A673 (cell line): ENCODE results near the gene RNPS1.

Experiments
- CTCF ChIP-seq: fragments of 300-800, 200-600 bp; sonication (generic); conservative IDR thresholded peaks from 2 replicates; pipeline ENCODE4 v1.5.1; 2017; ENCODE audit warnings: low read depth, mild to moderate bottlenecking, antibody characterized with exemption, low read length, moderate library complexity, mixed read lengths
- EZH2 ChIP-seq: fragments of 200-600 bp; sonication (generic); IDR thresholded peaks from 2 replicates; pipeline ENCODE4 v1.6.1; 2017; ENCODE audit warnings: borderline replicate concordance, low read depth, mild to moderate bottlenecking, mixed read lengths, antibody characterized with exemption, low read length; ENCODE audit not compliant: poor library complexity, severe bottlenecking

DNA sequence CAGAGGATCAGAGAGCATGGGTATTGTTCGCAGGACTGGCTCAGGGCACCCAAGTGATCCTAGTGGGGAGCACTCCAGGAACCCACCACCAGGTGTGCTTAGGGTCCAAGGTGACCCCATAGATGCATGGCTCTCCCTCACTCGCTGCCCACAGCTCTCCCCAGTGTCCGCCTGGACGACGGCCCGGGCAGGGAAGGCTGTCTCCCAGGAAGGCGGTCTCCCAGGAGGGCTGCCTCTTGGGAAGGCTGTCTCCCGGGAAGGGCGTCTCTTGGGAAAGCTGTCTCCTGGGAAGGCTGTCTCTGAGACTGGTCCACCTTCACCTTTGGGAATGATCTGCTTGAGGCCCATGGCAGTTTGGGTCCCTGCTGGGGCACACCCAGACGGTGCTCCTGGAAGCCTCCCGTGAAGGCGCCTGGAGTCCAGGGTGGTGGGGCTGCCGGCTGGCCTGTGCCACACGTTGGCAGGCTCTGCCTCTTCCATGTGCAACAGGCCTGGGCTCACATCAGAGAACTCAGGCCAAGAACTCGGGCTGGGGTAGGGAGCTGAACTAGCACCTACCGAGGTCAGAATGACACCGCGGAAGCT, 21.5 kb downstream of the RNPS1 start:
- TF ChIP-seq CTCF (no peak), EZH2 (no peak)
